GM19452 (cell line): ENCODE results near the gene CRISPLD2.

ENCODE experiments used
- ATAC-seq: cut with Tn5 transposase; IDR thresholded peaks from one replicate; pipeline ENCODE4 v1.9.1; 2021; ENCODE audit not compliant: unreplicated experiment

Gene CRISPLD2

GRCh38 chr16:84947996-84948850 lies 128.4 kb downstream of the CRISPLD2 start:
- no peak for ATAC-seq

- ATAC-seq: no peak
These were observed 129.2 kb downstream of the CRISPLD2 start for GRCh38 chr16:84948851-84949610.

GRCh38 chr16:84949772-84950436 lies 130.1 kb downstream of the CRISPLD2 start:
- ATAC-seq: no peak

- no peak for ATAC-seq
These were observed 131.1 kb downstream of the CRISPLD2 start for GRCh38 chr16:84950906-84951305.

- ATAC-seq: no peak
These were observed 132.8 kb downstream of the CRISPLD2 start for GRCh38 chr16:84952335-84953189.

- no peak for ATAC-seq
These were observed 133.5 kb downstream of the CRISPLD2 start for GRCh38 chr16:84953190-84953746.

- no peak for ATAC-seq
These were observed 135.6 kb downstream of the CRISPLD2 start for GRCh38 chr16:84955427-84955826.

GRCh38 chr16:84957192-84957591 lies 137.4 kb downstream of the CRISPLD2 start:
- no peak for ATAC-seq

- ATAC-seq: no peak
These were observed 138.0 kb downstream of the CRISPLD2 start for GRCh38 chr16:84957792-84958191.
